ENCODE results near the gene TMED8.
A peak's percentile ranks its signal among the peaks of the same experiment; 100 is the strongest.
"Not testable (repeated sequence)": the region's sequence is repeated elsewhere in the genome, so short reads cannot be mapped to it uniquely, and the experiment has no call there.

Gene TMED8, protein sequence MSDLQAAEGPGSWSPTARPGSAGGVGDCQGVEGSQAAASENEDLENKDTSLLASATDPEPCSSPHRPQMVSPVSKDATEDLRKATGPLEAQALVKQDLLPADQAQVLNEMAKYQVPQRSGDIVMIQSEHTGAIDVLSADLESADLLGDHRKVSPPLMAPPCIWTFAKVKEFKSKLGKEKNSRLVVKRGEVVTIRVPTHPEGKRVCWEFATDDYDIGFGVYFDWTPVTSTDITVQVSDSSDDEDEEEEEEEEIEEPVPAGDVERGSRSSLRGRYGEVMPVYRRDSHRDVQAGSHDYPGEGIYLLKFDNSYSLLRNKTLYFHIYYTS

GRCh38 chr14:77376771-77377501 lies at the start of gene TMED8, which contains the start of gene SAMD15:
TMED8 (minus strand) TSS chr14:77377094; CDS start chr14:77377053, 41 bp downstream.
SAMD15 (plus strand) TSS chr14:77377379; CDS start chr14:77377419, 40 bp downstream.
- TF ChIP-seq, protein P1, sequence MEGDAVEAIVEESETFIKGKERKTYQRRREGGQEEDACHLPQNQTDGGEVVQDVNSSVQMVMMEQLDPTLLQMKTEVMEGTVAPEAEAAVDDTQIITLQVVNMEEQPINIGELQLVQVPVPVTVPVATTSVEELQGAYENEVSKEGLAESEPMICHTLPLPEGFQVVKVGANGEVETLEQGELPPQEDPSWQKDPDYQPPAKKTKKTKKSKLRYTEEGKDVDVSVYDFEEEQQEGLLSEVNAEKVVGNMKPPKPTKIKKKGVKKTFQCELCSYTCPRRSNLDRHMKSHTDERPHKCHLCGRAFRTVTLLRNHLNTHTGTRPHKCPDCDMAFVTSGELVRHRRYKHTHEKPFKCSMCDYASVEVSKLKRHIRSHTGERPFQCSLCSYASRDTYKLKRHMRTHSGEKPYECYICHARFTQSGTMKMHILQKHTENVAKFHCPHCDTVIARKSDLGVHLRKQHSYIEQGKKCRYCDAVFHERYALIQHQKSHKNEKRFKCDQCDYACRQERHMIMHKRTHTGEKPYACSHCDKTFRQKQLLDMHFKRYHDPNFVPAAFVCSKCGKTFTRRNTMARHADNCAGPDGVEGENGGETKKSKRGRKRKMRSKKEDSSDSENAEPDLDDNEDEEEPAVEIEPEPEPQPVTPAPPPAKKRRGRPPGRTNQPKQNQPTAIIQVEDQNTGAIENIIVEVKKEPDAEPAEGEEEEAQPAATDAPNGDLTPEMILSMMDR (conservative IDR thresholded peaks at IDR 0.05; ENCODE audit: control insufficient read depth, insufficient read depth, low read depth, low read length): no peak
- H3K4me3 ChIP-seq (ENCODE audit: control insufficient read depth, low read depth, low read length): peak within 1 kb of the TSS; percentile 90
- peak; percentile 82 for DNase-seq (ENCODE audit: low read depth)

GRCh38 chr14:77426396-77426795 lies 49.5 kb upstream of the TMED8 start:
- DNase-seq (ENCODE audit: low read depth): no peak
- TF ChIP-seq, protein P1 (conservative IDR thresholded peaks at IDR 0.05; ENCODE audit: control insufficient read depth, insufficient read depth, low read depth, low read length): no peak
- H3K4me3 ChIP-seq (ENCODE audit: control insufficient read depth, low read depth, low read length): no peak overlapping the region

GRCh38 chr14:77424862-77425261 lies 48.0 kb upstream of the TMED8 start:
- TF ChIP-seq, protein P1 (conservative IDR thresholded peaks at IDR 0.05; ENCODE audit: control insufficient read depth, insufficient read depth, low read depth, low read length): no peak
- no peak for DNase-seq (ENCODE audit: low read depth)
- no peak overlapping the region for H3K4me3 ChIP-seq (ENCODE audit: control insufficient read depth, low read depth, low read length)

DNA sequence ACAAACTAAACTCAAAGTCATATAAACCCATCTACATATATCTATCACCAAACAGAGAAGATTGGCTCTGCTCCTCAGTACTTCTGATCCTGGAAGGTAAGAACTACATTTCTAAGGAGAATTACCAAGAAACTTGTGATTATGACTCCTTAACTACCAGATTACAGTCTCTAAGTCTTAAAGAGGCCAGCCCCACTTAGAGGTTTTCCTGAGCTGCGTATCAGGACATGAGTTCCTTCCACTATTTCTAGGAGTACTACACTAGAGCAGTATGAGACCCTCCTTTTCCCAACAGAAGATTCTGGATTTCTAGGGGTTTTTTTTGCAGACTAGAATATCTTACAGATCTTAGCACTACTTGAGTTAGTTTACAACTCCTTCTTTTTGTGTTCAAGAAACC lies 46.5 kb upstream of the TMED8 start, which contains the start of gene NOXRED1:
TSS of gene NOXRED1 (minus strand) at position 101 of the 400 bp plus-strand sequence. CDS start 634 bp downstream, outside the sequence.
- H3K4me3 ChIP-seq (ENCODE audit: control insufficient read depth, low read depth, low read length): no peak within 1 kb of the TSS
- DNase-seq (ENCODE audit: low read depth): no peak
- TF ChIP-seq, protein P1 (conservative IDR thresholded peaks at IDR 0.05; ENCODE audit: control insufficient read depth, insufficient read depth, low read depth, low read length): no peak

GRCh38 chr14:77421201-77421600 lies 44.3 kb upstream of the TMED8 start:
- H3K4me3 ChIP-seq (ENCODE audit: control insufficient read depth, low read depth, low read length): no peak overlapping the region
- DNase-seq (ENCODE audit: low read depth): no peak
- TF ChIP-seq, protein P1 (conservative IDR thresholded peaks at IDR 0.05; ENCODE audit: control insufficient read depth, insufficient read depth, low read depth, low read length): no peak

DNA sequence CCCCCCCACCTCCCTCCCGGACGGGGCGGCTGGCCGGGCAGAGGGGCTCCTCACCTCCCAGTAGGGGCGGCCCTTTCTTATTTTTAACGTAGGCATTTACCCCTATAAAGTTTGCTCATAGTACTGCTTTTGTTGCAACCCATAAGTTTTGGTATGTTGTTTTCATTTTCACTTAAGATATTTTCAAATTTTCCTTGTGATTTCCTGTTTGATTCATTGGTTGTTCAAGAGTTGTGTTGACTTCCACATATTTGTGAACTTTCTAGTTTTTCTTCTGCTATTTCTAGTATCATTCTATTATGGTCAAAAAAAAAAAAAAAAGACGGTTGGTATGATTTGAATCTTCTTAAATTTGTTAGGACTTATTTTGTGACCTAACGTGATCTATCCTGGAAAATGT lies 39.9 kb upstream of the TMED8 start:
- H3K4me3 ChIP-seq (ENCODE audit: control insufficient read depth, low read depth, low read length): no peak overlapping the region
- no peak for DNase-seq (ENCODE audit: low read depth)
- TF ChIP-seq, protein P1 (conservative IDR thresholded peaks at IDR 0.05; ENCODE audit: control insufficient read depth, insufficient read depth, low read depth, low read length): no peak

DNA sequence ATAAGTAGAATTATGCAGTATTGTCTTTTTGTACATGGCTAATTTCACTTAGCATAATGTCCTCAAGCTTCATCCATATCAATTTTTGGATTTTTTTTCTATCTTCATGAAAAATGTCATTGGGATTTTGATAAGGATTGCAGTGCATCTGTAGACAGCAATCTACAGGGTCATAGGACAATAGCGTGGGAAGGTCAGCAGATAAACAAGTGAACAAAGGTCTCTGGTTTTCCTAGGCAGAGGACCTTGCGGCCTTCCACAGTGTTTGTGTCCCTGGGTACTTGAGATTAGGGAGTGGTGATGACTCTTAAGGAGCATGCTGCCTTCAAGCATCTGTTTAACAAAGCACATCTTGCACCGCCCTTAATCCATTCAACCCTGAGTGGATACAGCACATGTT lies 39.2 kb upstream of the TMED8 start:
- H3K4me3 ChIP-seq (ENCODE audit: control insufficient read depth, low read depth, low read length); DNase-seq (ENCODE audit: low read depth): not testable (repeated sequence)

DNA sequence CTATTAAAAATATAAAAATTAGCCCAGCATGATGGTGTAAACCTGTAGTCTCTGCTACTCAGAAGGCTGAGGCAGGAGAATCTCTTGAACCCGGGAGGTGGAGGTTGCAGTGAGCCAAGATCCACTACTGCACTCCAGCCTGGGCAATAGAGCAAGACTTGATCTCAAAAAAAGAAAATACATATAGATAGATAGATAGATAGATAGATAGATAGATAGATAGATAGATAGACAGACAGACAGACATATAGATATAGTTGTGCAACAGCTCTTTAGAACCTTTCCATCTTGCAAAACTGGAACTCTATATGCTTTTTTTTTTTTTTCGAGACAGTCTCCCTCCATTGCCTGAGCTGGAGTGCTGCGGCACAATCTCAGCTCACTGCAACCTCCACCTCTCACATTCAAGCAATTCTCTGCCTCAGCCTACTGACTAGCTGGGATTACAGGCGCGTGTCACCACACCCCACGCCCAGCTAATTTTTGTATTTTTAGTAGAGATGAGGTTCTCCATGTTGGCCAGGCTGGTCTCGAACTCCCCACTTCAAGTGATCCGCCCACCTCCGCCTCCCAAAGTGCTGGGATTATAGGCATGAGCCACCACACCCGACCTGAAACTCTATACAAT lies 38.6 kb upstream of the TMED8 start:
- not testable (repeated sequence) for H3K4me3 ChIP-seq (ENCODE audit: control insufficient read depth, low read depth, low read length); DNase-seq (ENCODE audit: low read depth)

All from fibroblast of mammary gland (primary cell).